Stimulated activated CD4-positive, alpha-beta T cell treated with anti-CD3 and anti-CD28 coated beads, Interleukin-12 subunit alpha, Interleukin-12 subunit beta, amount 100 ng/mL, for 48 hours (primary cell): Measurements from ENCODE around the gene VAT1L.
A peak's percentile ranks its signal among the peaks of the same experiment; 100 is the strongest.
"Not testable (repeated sequence)": the region's sequence is repeated elsewhere in the genome, so short reads cannot be mapped to it uniquely, and the experiment has no call there.

Source experiments
- DNase-seq, 3 donors: peaks; one replicate each; pipeline ENCODE4 v3.0.0-alpha.2; 2020; ENCODE audit warnings: low read depth in 2 of 3, low spot score in 1 of 3

Gene VAT1L

DNA sequence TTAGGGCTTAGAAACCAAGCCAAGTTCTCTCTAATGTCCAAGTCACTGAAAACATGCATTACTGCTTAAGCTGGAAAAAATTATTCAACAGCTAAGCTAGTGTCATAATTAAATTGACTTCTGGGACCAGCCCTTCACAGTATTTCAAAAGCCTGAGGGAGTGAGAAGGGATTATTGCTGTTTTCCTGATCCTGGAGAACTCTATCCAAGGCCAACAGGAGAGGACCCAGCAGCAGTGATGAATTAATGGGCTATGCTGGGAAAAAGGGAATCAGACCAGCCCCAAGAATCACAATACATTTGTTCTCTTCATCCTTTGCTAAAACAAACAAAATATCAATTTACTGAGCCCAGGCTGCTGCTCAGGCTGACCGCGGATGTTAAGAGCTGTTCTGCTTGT lies 199.4 kb downstream of the VAT1L start:
- DNase-seq = no peak

DNA sequence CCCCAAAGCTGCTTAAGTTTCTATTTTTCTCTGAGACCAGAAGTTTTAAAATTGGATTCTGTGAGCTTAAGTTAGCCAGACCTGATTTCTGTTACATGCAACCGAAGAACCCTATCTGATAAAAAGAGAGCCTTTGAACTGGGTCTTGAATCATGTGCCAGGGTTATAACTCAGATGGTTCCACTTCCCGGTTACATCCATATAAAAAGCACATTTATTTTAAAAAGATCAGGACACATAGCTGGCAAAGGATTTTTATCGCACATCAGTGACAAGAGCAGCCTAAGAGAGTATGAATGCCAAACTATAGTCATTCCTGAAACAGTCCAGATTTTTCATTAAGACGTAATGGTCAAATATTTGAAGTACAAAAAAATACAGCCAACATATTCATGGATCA lies 201.5 kb downstream of the VAT1L start:
- DNase-seq = no peak

DNA sequence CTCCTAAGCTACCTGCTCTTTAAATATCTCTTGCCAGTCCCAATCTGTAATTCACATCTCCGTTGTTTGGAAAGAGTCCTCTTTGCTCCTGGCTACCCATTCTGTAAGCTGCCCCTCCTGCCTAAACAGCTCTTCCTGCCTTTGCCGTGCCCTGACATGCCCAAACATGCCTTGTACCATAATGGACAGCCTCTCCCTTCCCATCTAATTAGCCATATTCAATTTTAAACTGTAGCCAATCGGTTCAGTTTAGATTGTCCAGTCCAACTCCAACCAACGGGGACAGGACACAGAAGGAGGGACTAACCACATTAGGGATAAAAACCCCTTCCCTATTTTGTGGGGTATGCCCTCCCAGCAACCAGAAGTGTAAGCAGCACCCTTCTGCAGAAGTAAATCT lies 203.3 kb downstream of the VAT1L start:
- no peak for DNase-seq

DNA sequence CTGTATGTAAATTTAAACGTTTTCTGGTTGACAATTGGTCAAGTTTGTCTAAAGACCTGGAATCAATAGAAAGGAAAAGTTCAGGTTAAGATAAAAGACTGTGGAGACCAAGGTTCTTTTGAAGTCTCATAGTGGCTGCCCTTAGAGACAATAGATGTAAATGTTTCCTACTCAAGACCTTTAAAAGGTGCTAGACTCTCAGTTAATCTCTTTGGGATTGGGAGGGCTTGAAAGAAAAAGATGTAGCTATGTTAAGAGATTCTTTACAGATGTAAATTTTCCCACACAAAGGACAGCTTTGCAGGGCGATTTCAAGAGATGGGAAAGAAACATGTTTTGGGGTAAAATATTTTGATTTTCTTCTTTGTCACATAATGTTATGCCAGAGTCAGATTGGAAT lies 204.0 kb downstream of the VAT1L start:
- DNase-seq = not testable (repeated sequence)

DNA sequence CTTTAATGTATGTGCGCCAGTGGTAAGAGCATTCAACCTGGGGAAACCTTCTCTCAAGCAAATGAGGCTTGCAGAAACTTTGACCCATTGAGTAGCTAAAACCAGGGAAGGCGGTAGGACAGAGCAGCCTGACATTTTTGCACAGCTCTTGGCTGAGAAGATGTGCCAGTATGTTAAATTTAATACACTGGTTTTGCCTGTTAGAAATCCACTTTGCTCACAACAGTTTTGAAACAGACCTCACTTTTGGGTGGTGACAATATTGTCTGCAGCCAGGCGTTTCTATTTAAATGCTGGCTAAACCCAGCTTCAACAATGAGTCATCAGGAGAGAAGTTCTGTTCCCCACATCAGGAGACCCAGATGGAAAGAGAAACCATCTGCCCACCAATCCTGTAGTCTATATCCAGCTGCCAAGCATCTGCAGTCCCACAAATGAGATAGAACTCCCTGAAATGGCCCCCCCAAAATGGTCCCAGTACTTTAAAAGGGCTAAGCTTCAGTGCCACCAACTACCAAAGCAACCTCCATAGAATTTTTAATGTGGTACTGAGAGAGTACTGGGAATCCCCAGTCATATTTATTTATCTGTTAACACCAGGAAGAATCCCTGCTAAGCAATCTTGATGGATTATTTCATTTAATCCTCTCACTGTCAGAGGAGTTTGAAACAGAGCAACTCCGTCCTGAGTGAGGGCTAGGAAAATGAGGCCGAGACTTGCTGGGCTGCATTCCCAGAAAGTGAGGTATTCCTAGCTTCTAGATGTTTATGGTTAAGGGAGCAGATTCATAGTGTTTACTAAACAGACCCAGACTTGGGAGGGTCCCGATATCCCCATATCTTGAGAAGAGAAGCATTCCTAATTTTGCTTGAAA lies 205.0 kb downstream of the VAT1L start:
- no peak for DNase-seq

DNA sequence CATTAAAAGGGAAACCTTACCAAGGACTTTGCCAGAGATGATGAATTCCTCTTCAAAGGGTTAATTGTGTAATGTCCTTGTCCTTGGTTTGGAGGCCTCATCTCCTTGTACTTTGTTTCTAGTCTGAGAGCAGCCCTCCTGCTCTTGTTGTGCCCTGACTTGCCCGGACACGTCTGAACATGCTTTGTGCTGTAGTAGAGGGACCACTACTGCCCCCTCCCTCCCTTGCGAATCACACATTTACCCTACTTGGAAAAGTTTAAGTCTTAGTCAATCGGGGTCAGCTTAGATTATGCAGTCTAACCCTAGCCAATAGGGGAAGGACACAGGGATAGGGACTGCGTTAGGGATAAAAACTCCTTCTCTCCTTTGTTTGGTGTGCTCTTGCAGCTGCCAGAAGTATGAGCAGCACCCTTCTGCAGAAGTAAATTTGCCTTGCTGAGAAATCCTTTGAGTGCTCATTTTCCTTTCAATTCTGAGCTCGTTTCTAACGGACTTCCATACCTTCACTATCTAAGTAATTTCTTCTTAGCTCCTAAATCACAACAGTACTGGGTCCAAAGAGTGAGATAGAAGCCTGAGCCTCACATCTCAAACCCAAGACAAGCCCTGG lies 207.6 kb downstream of the VAT1L start:
- no peak for DNase-seq

DNA sequence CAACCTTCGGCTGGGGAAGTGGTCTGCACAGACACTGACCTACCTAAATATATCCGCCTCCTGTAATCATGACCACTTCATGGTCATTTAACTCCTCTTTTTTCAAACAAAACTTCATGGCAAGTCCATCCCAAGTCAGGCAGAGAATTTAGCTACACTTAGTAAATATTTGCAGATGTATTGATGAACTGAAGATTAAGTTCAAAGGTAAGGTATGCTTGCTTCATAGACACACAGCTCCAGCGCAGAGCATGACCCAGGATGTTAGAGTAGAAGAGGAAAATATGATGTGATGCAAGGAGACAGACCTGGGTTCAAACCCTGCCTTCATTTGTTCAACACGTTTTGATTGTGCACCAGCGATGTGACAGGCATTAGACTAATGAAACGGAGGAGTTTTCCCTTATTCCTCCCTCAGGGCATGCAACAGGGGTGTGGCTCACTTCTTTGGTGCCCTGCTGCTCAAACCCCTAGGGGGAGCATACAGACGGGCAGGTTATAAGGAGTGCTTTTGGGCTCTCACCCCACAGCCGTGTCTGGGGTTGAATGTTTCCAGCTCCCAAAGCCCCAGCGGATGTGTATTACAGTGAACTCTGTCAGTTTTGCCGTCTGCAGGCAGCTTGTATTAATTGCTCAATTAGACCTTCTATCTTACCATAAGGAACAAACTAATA lies 210.1 kb downstream of the VAT1L start:
- no peak for DNase-seq

DNA sequence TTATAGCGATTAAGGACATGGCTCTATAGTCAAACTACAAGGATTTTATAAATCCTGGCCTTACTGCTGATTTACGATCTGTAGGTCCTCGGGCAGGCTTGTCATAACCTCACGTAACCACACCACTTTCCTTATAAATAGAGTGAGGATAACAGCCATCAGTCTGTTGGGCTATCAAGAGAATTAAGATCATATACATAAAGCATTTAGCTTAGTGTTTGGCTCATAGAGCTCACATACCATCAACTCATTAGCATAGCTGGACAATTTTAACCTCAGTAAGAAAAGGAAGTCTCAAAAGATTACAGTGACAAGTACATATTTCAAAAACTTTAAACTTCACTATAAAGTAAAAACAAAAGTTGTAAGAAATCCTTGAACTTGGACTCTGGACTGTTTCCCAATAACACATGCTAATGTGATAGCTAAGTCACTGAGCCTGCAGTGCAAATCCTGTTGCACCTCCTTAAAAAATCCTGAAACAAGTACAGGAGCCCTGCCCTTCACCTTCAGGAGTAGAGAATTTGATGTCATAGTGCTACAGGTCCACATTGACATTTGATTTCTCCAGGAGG lies 213.2 kb downstream of the VAT1L start:
- DNase-seq = no peak

DNA sequence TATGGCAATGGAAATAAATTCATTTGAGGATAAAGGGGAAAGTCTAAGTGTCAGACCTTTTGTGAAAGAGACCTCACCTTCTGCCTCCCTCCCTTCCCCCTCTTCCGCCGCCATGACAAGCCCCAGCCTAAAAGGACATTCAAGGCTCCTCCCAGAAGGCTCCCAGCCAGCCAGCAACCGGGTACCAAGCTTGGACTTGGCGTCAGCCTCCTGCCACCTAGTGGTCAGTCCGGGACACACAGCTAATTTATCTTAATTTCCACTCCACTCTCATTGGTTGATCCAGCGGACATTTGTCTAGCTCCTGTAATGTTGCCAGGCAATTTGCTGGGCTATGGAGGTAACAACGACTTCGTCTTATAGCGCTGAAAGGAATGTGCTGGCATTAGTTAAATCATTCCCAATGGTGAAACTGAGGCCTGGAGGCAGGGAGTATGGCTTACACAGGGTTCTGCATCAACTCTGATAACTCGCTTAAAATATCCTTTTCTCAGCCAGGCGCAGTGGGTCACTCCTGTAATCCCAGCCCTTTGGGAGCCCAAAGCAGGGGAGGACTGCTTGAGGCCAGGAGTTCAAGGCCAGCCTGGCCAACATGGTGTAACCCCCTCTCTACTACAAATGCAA lies 214.7 kb downstream of the VAT1L start:
- DNase-seq = peak; percentile 69 to 79 (median 77)

DNA sequence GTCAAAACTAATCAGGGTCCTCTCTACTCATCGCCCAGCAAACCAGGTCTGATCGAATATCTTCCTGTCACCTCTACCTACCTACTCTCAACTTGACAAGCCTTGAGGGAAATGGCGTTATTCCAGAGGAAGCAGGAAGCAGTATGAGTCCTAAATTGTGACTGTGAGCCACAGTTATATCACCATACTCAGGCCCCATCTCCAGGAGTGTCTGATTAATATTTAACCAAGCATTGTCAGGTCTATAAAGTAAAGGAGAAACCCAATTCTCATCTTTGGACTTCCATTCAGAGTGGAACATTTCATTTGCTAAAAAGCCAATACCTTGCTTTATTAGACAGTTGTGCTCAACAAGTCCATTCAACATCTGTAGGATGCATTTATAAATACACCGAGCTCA lies 216.2 kb downstream of the VAT1L start:
- no peak for DNase-seq

DNA sequence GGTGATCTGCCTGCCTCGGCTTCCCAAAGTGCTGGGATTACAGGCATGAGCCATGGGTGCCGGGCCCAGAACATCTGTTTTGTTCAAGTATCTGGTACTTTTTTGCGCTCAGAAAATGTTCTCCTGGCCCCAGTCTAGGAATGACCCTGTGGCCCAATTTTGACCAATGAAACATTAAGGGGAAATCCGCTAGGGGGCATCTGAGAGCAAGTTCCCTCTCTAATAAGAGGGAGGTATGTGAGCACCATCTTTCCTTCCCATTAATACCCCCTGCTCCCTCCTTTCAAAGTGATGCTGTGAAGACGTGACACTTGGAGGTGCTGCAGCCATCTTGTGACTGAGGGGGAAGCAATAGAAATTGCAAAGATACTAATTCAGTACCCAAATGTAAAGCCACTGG lies 217.5 kb downstream of the VAT1L start:
- DNase-seq = peak in 1 of 3 donors; percentile 13

DNA sequence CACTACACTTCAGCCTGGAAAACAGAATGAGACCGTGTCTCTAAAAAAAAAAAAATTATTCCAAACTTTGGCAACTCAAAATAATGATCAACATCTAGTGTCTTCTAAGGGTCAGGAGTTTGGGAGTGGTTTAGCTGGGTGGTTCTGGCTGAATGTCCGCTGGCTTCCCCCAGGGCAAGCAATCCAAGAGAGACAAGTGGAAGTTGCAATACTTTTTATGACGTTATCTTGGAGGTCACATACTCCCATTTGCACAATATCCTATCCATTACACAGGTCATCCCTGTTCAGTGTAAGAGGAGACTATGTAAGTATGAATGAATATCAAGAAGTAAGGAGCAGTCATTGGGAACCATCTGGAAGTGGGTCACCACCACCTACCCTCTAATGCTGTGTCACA lies 218.8 kb downstream of the VAT1L start:
- DNase-seq = no peak

DNA sequence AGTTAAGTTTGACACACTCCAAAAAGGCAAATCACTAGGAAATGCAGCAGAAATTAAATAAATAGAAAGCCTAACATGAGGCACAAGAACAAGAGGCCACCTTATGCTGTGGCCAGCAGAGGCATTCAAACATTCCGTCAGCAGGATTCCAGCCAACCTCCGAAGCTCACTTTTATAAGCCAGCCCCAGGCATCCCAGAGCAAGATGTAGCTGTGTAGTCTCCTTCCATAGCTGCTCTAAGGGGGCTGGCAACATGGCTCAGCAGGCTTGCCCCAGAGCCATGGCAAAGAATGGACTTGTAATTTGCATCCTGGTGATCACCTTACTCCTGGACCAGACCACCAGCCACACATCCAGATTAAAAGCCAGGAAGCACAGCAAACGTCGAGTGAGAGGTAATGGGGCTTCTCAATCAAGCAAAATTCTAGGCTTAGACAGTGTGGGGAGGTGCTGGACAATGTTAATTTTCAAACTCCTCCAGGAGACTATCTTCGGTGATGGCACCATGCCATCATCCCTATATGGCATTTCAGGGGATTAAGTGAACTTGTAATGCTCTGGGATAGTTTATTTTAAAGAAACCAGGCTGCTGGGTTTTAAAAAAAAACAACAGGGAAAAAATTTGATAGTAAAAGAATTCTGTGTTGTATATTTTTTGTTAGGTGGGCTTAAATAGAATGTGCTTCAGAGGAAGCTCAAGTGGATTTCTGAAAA lies 234.1 kb downstream of the VAT1L start, which contains the start of gene CLEC3A:
Gene CLEC3A (plus strand): TSS at position 202 of the 714 bp plus-strand sequence. CDS start 79 bp downstream, at position 281.
- DNase-seq = no peak

DNA sequence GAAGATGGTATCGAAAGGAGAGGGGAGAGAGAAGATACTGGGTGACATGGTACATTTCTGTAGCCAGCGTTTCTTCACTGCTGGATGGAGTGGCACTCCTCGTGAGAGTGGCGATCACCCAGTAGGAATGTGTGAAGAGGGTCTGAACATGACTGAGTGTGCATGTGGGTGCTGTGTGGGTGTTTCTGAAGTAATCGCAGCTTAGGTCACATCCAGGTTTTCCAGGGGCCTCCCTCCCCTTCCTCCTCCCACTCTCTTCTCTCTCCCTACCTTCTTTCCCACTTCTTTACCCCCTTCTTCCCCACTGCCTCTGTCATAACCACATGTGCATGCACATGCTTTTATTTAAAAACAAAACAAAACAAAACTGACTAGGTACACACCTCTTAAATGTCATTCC lies 235.8 kb downstream of the VAT1L start:
- DNase-seq = no peak

DNA sequence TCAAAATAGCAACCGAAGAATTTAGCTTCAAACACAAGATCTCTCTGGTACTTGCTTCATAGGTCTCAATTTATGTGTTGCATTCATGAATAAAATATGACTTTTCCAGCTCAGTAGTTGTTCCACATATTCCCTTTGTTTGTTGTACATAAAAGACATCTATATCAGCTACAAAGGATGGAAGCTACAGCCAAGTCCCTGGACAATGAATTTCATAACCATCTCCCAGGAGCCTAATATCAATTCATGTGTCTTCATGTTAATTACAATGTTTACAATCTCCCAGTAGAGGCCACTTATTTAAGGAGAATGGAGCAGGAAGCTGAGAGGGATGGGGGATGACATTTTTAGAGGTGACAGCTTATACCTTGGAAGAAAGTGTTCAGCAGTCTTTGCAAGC lies 237.3 kb downstream of the VAT1L start:
- no peak for DNase-seq

DNA sequence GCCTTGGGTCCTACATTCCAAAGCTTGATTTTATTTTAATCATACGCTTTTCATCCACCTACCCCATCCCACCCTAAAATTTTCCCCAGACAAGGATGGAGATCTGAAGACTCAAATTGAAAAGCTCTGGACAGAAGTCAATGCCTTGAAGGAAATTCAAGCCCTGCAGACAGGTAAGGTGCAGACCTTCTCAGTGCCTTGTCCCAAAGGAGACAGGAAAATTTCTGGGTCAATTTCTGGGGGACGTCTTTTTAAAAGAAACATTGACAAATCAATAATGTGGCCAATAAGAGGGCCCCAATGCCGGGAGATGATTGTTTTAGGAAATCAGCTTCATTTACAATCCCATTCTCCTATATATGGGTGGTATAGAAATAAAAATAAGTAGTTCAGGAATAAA lies 239.7 kb downstream of the VAT1L start:
- no peak for DNase-seq
